NCI-H1694 treated with DMSO at 0.1 percent for 48 hours (cell line): ENCODE results near the gene PSMD4.
"Not testable (repeated sequence)": the region's sequence is repeated elsewhere in the genome, so short reads cannot be mapped to it uniquely, and the experiment has no call there.

Experiments
- DNase-seq: peaks from one replicate; lab custom pipeline; 2025; lab: John Stamatoyannopoulos, UW

Gene PSMD4

GRCh38 chr1:151273924-151274466 lies 19.5 kb downstream of the PSMD4 start:
- DNase-seq: no peak

- not testable (repeated sequence) for DNase-seq
These were observed 20.8 kb downstream of the PSMD4 start for GRCh38 chr1:151275341-151275740.

- no peak for DNase-seq
These were observed 22.7 kb downstream of the PSMD4 start for GRCh38 chr1:151277249-151277648.

- peak; percentile 99 for DNase-seq
These were observed 26.9 kb downstream of the PSMD4 start for GRCh38 chr1:151281225-151281968.

- peak; percentile 100 for DNase-seq
These were observed 27.7 kb downstream of the PSMD4 start, which contains the start of gene ZNF687 for GRCh38 chr1:151281969-151282882. Gene ZNF687 (plus strand): TSS chr1:151282299. CDS start chr1:151286292, 3,993 bp downstream.

GRCh38 chr1:151282883-151283725 lies 28.6 kb downstream of the PSMD4 start:
- no peak for DNase-seq

- DNase-seq: no peak
These were observed 29.6 kb downstream of the PSMD4 start for GRCh38 chr1:151284013-151284577.

- no peak for DNase-seq
These were observed 32.2 kb downstream of the PSMD4 start for GRCh38 chr1:151286619-151287340.

GRCh38 chr1:151287341-151287699 lies 32.8 kb downstream of the PSMD4 start:
- no peak for DNase-seq

GRCh38 chr1:151287767-151288500 lies 33.4 kb downstream of the PSMD4 start:
- no peak for DNase-seq

- DNase-seq: no peak
These were observed 34.0 kb downstream of the PSMD4 start for GRCh38 chr1:151288502-151288901.

GRCh38 chr1:151289080-151289935 lies 34.8 kb downstream of the PSMD4 start:
- no peak for DNase-seq

GRCh38 chr1:151289991-151290708 lies 35.6 kb downstream of the PSMD4 start:
- no peak for DNase-seq

- DNase-seq: no peak
These were observed 36.3 kb downstream of the PSMD4 start for GRCh38 chr1:151290709-151291303.

GRCh38 chr1:151292207-151293030 lies 37.9 kb downstream of the PSMD4 start:
- peak; percentile 66 for DNase-seq

GRCh38 chr1:151293093-151293492 lies 38.6 kb downstream of the PSMD4 start:
- no peak for DNase-seq
